Lung (tissue), 12 donors: ENCODE results near the gene MCF2L2. TPM values are rescaled to one million over a fixed set of nuclear protein-coding genes. Genes with fewer than 3 reads are reported as not detected.

ENCODE experiments used
- ATAC-seq: fragments of 200-7000 bp; cut with Tn5 transposase; one replicate; pipeline ENCODE4 v1.9.1; 2020; ENCODE audit warnings: moderate number of reproducible peaks; ENCODE audit not compliant: insufficient read depth, low FRiP score
- DNase-seq, 3 donors: peaks; one replicate each; pipeline ENCODE4 v3.0.0-alpha.2; 2013 to 2017
- H3K27ac ChIP-seq, 2 donors: one replicate each; pipeline ENCODE4 v1.5.1; 2013; ENCODE audit warnings: mild to moderate bottlenecking in 2 of 2, moderate library complexity in 2 of 2, control low read depth in 1 of 2, inconsistent platforms in 1 of 2, low read depth in 1 of 2, low read length in 1 of 2
- H3K27me3 ChIP-seq, 3 donors: one replicate each; pipeline ENCODE4 v1.5.1; 2013; ENCODE audit warnings: low read length in 2 of 3; ENCODE audit not compliant: control insufficient read depth in 3 of 3, insufficient read depth in 3 of 3
- H3K36me3 ChIP-seq, 4 donors: one replicate each; pipeline ENCODE4 v1.5.1; 2013; ENCODE audit warnings: low read length in 4 of 4, mild to moderate bottlenecking in 1 of 4, moderate library complexity in 1 of 4; ENCODE audit not compliant: control insufficient read depth in 4 of 4, insufficient read depth in 4 of 4
- H3K4me1 ChIP-seq, 5 donors: one replicate each; pipeline ENCODE4 v1.5.1; 2013; ENCODE audit warnings: low read length in 5 of 5, mild to moderate bottlenecking in 2 of 5, moderate library complexity in 1 of 5; ENCODE audit not compliant: control insufficient read depth in 5 of 5, insufficient read depth in 5 of 5
- H3K4me3 ChIP-seq: one replicate; pipeline ENCODE4 v1.5.1; 2013; ENCODE audit warnings: mild to moderate bottlenecking, control low read depth, moderate library complexity
- H3K9ac ChIP-seq, 2 donors: one replicate each; pipeline ENCODE4 v1.5.1; 2013; ENCODE audit warnings: low read length in 2 of 2, control low read depth in 1 of 2; ENCODE audit not compliant: insufficient read depth in 1 of 2
- H3K9me3 ChIP-seq, 4 donors: one replicate each; pipeline ENCODE4 v1.5.1; 2013; ENCODE audit warnings: low read length in 3 of 4, mild to moderate bottlenecking in 1 of 4, moderate library complexity in 1 of 4; ENCODE audit not compliant: control insufficient read depth in 4 of 4, insufficient read depth in 3 of 4
- WGBS, 2 donors: extraction: QIAGEN DNeasy Blood & Tissue Kit; methylation state at CpG; one replicate each; pipeline ENCODE4 v1.1.7; 2013; 5-methylcytosine and 5-hydroxymethylcytosine counted together
- polyA plus RNA-seq, 2 donors: library from polyadenylated mRNA; stranded (reverse); fragments of 200-250 nt; gene quantifications; one replicate each; pipeline ENCODE4 v1.2.1, GENCODE V29; 2013
- total RNA-seq, 2 donors: library from RNA; depleted of rRNA in 1 of 2; stranded (reverse); fragments of >200 nt in 1 of 2; gene quantifications; one replicate each; pipeline ENCODE4 v1.2.1, GENCODE V29; 2014 to 2021
- TF ChIP-seq, protein P1 (sequence below): IDR thresholded peaks from 2 replicates; pipeline ENCODE4 v1.5.1; 2012; ENCODE audit warnings: mild to moderate bottlenecking; ENCODE audit errors: control extremely low read depth, extremely low read depth
- donor health status: control.
- donor health status: control.
- donor health status: Bipolar disorder and iron deficiency.
- donor health status: healthy.
- donor health status: DM: yes; HTN: yes; CAD: no.

Gene MCF2L2
- total and polyA plus RNA-seq, 4 donors: 0.26 to 1.7 (median 1.0) TPM

DNA sequence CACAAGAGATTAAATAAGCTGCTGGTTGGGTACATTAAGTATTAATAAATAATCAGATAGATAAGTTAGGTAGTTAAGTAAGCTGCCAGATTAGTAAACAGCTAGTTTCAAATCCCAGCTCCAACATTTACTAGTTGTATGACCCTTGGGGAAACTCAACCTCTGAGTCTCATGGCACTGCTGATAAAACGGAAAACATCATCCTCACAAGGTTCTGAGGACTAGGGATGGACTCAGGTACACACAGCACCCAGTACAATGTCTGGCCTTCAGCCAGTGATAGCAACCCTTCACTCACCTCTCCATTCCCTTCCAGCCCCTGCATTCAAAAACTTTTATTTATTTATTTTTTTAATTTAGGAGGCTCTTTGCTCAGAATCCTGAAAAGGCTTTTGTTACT, 143.1 kb downstream of the MCF2L2 start:
- Histone ChIP-seq H3K9ac (no peak overlapping the region), H3K4me3 (no peak overlapping the region), H3K27me3 (no peaks in the 10 kb centered on the region), H3K9me3 (no peaks in the 10 kb centered on the region), H3K27ac (peak overlapping the region; percentile 54 to 84), H3K36me3 (no peaks in the 10 kb centered on the region), H3K4me1 (peaks cover 0 to 9% (median 0%) of the 10 kb centered on the region in 5 donors)
- TF ChIP-seq, protein P1, sequence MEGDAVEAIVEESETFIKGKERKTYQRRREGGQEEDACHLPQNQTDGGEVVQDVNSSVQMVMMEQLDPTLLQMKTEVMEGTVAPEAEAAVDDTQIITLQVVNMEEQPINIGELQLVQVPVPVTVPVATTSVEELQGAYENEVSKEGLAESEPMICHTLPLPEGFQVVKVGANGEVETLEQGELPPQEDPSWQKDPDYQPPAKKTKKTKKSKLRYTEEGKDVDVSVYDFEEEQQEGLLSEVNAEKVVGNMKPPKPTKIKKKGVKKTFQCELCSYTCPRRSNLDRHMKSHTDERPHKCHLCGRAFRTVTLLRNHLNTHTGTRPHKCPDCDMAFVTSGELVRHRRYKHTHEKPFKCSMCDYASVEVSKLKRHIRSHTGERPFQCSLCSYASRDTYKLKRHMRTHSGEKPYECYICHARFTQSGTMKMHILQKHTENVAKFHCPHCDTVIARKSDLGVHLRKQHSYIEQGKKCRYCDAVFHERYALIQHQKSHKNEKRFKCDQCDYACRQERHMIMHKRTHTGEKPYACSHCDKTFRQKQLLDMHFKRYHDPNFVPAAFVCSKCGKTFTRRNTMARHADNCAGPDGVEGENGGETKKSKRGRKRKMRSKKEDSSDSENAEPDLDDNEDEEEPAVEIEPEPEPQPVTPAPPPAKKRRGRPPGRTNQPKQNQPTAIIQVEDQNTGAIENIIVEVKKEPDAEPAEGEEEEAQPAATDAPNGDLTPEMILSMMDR: no peak
- WGBS, 2 donors: 76% methylated on average over 1 of the region's 1 CpG
- DNase-seq (no peak), ATAC-seq (no peak)

DNA sequence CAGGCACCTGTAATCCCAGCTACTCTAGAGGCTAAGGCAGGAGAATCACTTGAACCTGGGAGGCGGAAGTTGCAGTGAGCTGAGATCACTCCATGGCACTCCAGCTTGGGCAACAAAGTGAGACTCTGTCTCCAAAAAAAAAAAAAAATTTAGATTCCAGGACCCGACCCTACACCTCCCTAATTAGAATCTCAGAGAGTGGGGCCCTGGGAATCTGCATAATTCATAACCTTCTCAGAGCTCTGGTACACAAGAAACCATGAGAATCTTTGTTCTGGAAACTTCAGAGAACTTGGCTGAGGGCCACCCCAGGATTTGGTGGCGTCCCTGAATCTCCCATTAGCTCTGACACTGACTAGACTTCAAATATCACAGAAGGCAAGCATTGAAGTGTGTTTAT, 143.8 kb downstream of the MCF2L2 start:
- H3K4me3 ChIP-seq: no peak overlapping the region
- WGBS, 2 donors: 84 to 90% methylated on average over 3 of the region's 3 CpGs
- H3K27ac ChIP-seq: no peak overlapping the region
- H3K9ac ChIP-seq: no peak overlapping the region
- no peaks in the 10 kb centered on the region for H3K9me3 ChIP-seq
- no peaks in the 10 kb centered on the region for H3K36me3 ChIP-seq
- TF ChIP-seq, protein P1: no peak
- DNase-seq (no peak), ATAC-seq (no peak)
- H3K27me3 ChIP-seq: no peaks in the 10 kb centered on the region
- H3K4me1 ChIP-seq: peaks cover 0 to 9% (median 0%) of the 10 kb centered on the region in 5 donors

DNA sequence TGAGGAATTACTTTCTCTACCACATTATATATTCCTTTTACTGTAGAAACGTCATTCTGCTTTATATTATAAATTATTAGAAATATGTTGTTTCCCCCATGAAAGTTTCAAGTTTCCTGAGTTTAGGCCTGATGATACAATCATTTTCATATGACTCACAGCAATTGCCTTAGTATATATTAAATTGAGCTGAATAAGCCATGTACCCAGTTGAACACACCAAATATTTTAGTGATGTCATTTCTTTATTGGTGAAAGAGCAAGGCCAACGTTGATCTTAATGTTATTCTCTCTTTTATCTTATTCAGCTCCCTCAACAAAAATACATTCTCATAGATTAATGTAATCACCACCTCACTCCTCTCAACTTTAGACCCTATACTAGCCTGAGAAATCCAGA, 144.5 kb downstream of the MCF2L2 start:
- DNase-seq (no peak), ATAC-seq (no peak)
- Histone ChIP-seq H3K27ac (no peak overlapping the region), H3K36me3 (no peaks in the 10 kb centered on the region), H3K9ac (no peak overlapping the region), H3K9me3 (no peaks in the 10 kb centered on the region), H3K4me3 (no peak overlapping the region), H3K27me3 (no peaks in the 10 kb centered on the region), H3K4me1 (peaks cover 0 to 9% (median 0%) of the 10 kb centered on the region in 5 donors)
- TF ChIP-seq, protein P1: no peak
- WGBS, 2 donors: 87 to 88% methylated on average over 2 of the region's 2 CpGs

DNA sequence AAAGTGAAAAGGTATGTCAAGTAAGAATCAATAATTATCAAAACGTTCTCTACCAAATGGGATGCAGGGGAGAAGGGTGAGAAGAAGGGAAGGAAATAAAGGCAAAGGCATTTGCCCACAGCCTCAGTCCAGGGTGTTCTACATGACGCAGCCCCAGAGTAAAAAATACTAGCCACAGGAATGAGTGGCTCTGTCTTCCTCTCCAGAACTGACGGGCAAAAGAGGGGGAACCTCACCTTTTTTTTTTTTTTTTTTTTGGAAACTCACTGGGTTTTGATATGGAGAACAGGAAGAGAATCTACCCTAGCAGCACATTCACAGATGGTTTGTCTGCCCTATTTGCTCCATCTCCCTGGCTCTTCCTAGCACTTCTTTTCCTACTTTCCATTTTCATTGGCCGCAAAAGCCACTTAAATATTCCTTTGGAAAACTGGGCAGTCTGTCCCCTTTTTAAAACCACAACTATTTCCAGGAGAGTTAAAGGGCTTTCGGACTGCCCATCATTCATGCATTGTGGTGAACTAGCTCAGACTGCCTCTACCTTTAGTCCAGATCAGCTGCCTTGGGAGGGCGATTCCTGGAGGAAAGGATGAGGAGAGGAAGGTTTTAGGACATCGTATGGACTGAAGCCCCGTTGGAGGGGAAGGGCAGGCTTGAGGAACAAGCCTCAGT, 147.2 kb downstream of the MCF2L2 start:
- no peaks in the 10 kb centered on the region for H3K36me3 ChIP-seq
- no peak overlapping the region for H3K4me3 ChIP-seq
- TF ChIP-seq, protein P1: no peak
- ATAC-seq (no peak), DNase-seq (no peak)
- no peaks in the 10 kb centered on the region for H3K27me3 ChIP-seq
- peaks cover 0 to 6% (median 0%) of the 10 kb centered on the region in 5 donors for H3K4me1 ChIP-seq
- no peaks in the 10 kb centered on the region for H3K9me3 ChIP-seq
- 69 to 77% methylated on average over 8 of the region's 8 CpGs for WGBS, 2 donors
- no peak overlapping the region for H3K27ac ChIP-seq
- no peak overlapping the region for H3K9ac ChIP-seq
